Thoracic aorta (tissue), 2 donors: Measurements from ENCODE around the gene CERCAM. TPM values are rescaled to one million over a fixed set of nuclear protein-coding genes. Genes with fewer than 3 reads are reported as not detected.

ENCODE experiments used
- ATAC-seq: fragments of 150-250 bp; one replicate; pipeline ENCODE4 v1.8.0; 2017; ENCODE audit warnings: low read depth; ENCODE audit not compliant: insufficient number of reproducible peaks, low FRiP score
- DNase-seq: peaks from one replicate; pipeline ENCODE4 v3.0.0-alpha.2; 2020; ENCODE audit warnings: low spot score
- H3K27ac ChIP-seq, 2 donors: fragments of 200-600 bp; sonication (generic); 1 replicate in 1 of 2; 2 replicates in 1 of 2; pipeline ENCODE4 v1.5.1; 2016; ENCODE audit warnings: mild to moderate bottlenecking in 2 of 2, moderate library complexity in 2 of 2
- H3K27me3 ChIP-seq: fragments of 200-600 bp; sonication (generic); replicated peaks from 2 replicates; pipeline ENCODE4 v1.6.0; 2016; ENCODE audit warnings: mild to moderate bottlenecking; ENCODE audit not compliant: insufficient read depth
- H3K36me3 ChIP-seq: fragments of 200-600 bp; sonication (generic); one replicate; pipeline ENCODE4 v1.5.1; 2016
- H3K4me1 ChIP-seq, 2 donors: fragments of 200-600 bp; sonication (generic); 1 replicate in 1 of 2; 2 replicates in 1 of 2; pipeline versions ENCODE4 v1.5.1 to v1.6.0; 2016; ENCODE audit warnings: low read depth in 2 of 2, mild to moderate bottlenecking in 1 of 2; ENCODE audit not compliant: control insufficient read depth in 1 of 2
- H3K4me3 ChIP-seq: fragments of 200-600 bp; sonication (generic); 2 replicates; pipeline ENCODE4 v1.5.1; 2016; ENCODE audit warnings: mild to moderate bottlenecking
- H3K9me3 ChIP-seq: fragments of 200-600 bp; sonication (generic); 2 replicates; pipeline ENCODE4 v1.5.1; 2016
- total RNA-seq, 2 donors: library from RNA; depleted of rRNA; stranded (reverse); fragments of >200 nt; gene quantifications; one replicate each; pipeline versions ENCODE4 v1.1.0 to v1.2.3, GENCODE V29; 2016
- TF ChIP-seq, protein P1 (sequence below): fragments of 200-600 bp; sonication (generic); IDR thresholded peaks from one replicate; pipeline ENCODE4 v1.5.1; 2019; ENCODE audit warnings: antibody characterized with exemption

Gene CERCAM
- total RNA-seq, 2 donors from 2014 or later, result 51.8 to 120 TPM

DNA sequence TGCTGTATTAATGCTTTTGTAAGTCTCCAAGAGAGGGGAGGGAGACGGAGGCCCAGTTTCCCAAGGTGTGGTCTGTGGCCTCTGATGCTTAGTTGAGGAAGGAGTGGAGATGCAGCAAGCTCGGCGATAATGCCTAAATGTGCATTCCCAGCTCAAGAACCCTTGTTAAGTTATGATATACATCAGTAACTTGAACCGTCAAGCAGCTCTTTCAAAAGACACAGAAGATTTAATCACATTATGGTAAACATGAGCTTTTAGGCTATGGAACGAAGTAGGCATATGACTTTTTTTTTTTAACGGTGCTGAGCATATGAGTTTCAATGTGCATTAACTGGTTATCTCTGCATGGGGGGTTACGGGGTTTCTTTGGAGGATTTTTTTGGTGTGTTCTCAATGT, 61.5 kb downstream of the CERCAM start:
- no peak for DNase-seq

DNA sequence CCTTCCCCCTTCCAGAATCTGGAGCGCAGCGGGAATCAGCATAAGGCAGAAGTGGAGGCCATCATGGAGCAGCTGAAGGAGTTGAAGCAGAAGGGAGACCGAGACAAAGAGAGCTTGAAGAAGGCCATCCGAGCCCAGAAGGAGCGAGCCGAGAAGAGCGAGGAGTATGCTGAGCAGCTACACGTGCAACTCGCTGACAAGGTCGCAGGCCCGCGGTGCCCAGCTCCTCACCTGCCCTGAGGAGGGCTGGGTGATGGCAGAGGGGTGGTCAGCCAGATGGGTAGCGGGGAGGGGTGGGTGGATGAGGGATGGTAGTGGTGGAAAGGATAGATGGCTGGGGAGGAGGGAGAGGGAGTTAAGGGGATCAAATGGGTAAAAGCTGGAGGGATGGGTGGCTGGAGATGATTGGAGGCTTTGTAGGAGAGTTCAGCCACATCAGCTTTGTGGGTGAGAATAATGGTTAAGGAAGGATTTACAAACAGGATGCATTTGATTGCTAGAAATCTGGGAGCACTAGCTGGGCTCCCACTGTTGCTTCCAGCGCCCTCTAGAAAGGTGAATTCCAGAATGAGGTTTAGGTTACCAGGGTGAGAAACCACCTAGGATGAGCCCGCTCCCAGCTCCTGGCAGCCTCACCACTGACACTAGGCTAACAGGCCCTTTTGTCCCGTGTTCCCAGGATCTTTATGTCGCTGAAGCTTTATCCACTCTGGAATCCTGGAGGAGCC, 64.2 kb downstream of the CERCAM start:
- no peak for ATAC-seq
- H3K4me1 ChIP-seq, result no peaks in the 10 kb centered on the region
- DNase-seq, result no peak
- TF ChIP-seq, protein P1, sequence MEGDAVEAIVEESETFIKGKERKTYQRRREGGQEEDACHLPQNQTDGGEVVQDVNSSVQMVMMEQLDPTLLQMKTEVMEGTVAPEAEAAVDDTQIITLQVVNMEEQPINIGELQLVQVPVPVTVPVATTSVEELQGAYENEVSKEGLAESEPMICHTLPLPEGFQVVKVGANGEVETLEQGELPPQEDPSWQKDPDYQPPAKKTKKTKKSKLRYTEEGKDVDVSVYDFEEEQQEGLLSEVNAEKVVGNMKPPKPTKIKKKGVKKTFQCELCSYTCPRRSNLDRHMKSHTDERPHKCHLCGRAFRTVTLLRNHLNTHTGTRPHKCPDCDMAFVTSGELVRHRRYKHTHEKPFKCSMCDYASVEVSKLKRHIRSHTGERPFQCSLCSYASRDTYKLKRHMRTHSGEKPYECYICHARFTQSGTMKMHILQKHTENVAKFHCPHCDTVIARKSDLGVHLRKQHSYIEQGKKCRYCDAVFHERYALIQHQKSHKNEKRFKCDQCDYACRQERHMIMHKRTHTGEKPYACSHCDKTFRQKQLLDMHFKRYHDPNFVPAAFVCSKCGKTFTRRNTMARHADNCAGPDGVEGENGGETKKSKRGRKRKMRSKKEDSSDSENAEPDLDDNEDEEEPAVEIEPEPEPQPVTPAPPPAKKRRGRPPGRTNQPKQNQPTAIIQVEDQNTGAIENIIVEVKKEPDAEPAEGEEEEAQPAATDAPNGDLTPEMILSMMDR, result no peak
- no peaks in the 10 kb centered on the region for H3K27me3 ChIP-seq
- no peak overlapping the region for H3K4me3 ChIP-seq
- H3K27ac ChIP-seq, result no peak overlapping the region
- peaks cover 54% of the 10 kb centered on the region for H3K36me3 ChIP-seq
- no peaks in the 10 kb centered on the region for H3K9me3 ChIP-seq

More for the DNA sequence above, 61.5 kb downstream of the CERCAM start:
- no peak for ATAC-seq
- Histone ChIP-seq H3K9me3 (no peaks in the 10 kb centered on the region), H3K4me3 (no peak overlapping the region), H3K27me3 (no peaks in the 10 kb centered on the region), H3K27ac (no peak overlapping the region), H3K36me3 (peaks cover 49% of the 10 kb centered on the region), H3K4me1 (no peaks in the 10 kb centered on the region)
- TF ChIP-seq, protein P1, result no peak

DNA sequence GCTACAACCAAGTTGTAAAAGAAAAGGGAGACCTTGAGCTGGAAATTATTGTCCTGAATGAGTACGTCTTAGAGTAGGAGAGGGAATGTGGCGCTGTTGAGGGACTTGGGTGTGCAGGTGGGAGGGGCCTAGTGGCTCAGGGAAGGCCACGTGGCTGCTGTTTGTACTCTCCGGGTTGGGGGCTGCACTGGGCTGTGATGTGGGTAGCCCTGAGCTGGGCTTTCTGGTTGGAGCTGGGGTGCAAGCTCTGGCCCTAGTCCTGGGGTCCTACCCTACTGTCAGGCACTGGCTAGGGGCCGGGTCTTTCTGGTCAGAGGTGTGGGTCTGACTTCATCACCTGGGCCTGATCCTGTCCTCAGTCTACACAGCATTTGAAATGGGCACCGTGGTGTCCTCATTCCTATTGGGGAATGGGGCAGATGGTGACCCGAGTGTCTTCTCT, 64.8 kb downstream of the CERCAM start:
- Histone ChIP-seq H3K27me3 (no peaks in the 10 kb centered on the region), H3K9me3 (no peaks in the 10 kb centered on the region), H3K4me1 (no peaks in the 10 kb centered on the region), H3K27ac (no peak overlapping the region), H3K36me3 (peaks cover 54% of the 10 kb centered on the region), H3K4me3 (no peak overlapping the region)
- no peak for DNase-seq
- TF ChIP-seq, protein P1, result no peak
- no peak for ATAC-seq

DNA sequence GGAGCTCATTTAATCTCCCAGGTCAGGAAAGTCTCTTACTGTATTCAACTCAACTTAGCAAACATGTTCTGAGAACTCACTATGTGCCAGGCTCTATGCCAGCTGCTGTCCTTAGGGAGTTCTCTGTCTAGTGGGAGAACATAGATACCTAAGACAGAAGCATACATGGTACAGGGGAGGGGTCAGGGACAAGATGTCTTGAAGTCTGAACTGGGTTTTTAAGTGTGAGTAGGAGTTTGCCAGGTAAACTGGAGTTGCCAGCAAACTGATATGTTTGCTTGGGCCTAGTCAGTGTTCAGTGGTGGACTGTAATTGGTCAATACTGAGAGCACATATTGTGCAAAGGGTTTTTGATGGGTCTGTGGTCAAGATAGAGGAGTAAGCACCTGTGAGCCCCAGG, 65.5 kb downstream of the CERCAM start:
- peaks cover 52% of the 10 kb centered on the region for H3K36me3 ChIP-seq

More for the DNA sequence above, 65.5 kb downstream of the CERCAM start:
- H3K27me3 ChIP-seq, result no peaks in the 10 kb centered on the region
- no peak for DNase-seq
- no peak for ATAC-seq
- TF ChIP-seq, protein P1, result no peak
- H3K4me1 ChIP-seq, result no peaks in the 10 kb centered on the region
- H3K4me3 ChIP-seq, result no peak overlapping the region
- H3K9me3 ChIP-seq, result no peaks in the 10 kb centered on the region
- no peak overlapping the region for H3K27ac ChIP-seq

Other genes with a start within 250 kb of the CERCAM start
- gene CIZ1, start 229.3 kb upstream of the CERCAM start, total RNA-seq, result 10 to 100 TPM; 68.0 to 86.0 TPM
- gene DNM1, start 217.5 kb upstream of the CERCAM start, total RNA-seq, result 1 to 10 TPM; 7.2 to 9.7 TPM
- gene GOLGA2, start 144.8 kb upstream of the CERCAM start, total RNA-seq, result 100 to 1,000 TPM; 115 to 141 TPM
- 10 to 100 TPM; 12.0 to 26.8 TPM for gene SWI5, start 144.6 kb upstream of the CERCAM start, total RNA-seq
- gene TRUB2, start 98.4 kb upstream of the CERCAM start, total RNA-seq, result 1 to 10 TPM; 7.4 to 8.4 TPM
- gene COQ4, start 98.0 kb upstream of the CERCAM start, total RNA-seq, result 10 to 100 TPM; 28.7 to 40.1 TPM
- 10 to 100 TPM; 20.9 to 36.8 TPM for gene SLC27A4, start 80.3 kb upstream of the CERCAM start, total RNA-seq
- gene URM1, start 49.5 kb upstream of the CERCAM start, total RNA-seq, result 10 to 100 TPM; 25.3 to 71.8 TPM
- gene ODF2, start 35.1 kb downstream of the CERCAM start, total RNA-seq, result 10 to 100 TPM; 22.5 to 36.5 TPM
- 10 to 100 TPM; 15.6 to 21.7 TPM for gene GLE1, start 83.9 kb downstream of the CERCAM start, total RNA-seq
- gene SPTAN1, start 131.7 kb downstream of the CERCAM start, total RNA-seq, result 100 to 1,000 TPM; 324 to 348 TPM
- 10 to 100 TPM; 30.8 to 43.9 TPM for gene DYNC2I2, start 236.0 kb downstream of the CERCAM start, total RNA-seq